ENCODE results near the gene OPN5. TPM values are rescaled to one million over a fixed set of nuclear protein-coding genes. Genes with fewer than 3 reads are reported as not detected.

Gene OPN5
- total RNA-seq, 2 donors from 2014 or later = not detected

DNA sequence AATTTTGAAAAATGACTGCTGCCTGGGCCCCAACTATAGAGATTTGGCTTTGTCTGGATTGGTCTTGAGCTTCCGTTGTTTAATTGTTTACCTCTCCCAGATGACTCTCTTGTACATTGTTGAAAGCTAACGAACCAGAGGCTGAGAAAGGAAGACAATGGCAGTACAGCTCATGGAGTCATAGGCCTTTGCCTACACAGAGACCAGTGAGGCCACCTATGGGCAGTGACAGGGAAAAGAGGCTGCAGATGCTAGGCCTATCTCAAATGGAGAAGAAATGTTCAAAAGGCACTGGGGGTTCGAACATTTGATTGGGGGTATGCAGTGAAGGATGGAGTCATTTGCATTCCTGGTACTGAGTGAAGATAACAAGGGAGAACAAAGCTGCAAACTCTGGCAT lies 29.1 kb downstream of the OPN5 start:
- no peak for ATAC-seq

DNA sequence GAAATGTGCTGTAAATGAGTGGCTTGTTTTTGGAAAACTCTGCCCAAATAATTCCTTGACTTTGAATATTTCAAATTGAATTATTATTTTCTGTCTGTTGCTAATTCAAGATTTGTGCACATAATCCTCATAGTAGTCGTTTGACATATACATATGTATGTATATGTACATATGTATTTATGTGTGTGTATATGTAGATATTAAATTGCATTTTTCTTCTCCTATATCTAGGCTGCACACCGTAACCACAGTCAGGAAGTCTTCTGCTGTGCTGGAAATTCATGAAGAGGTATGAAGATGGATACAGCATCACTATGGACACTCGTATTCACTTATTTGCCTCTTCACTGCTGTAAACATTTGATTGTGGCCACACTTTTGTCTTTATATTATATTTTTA lies 29.6 kb downstream of the OPN5 start:
- no peak overlapping the region for H3K27ac Mint-ChIP-seq
- DNase-seq (ENCODE audit: low spot score) = no peak
- peaks cover 2 to 44% of the 10 kb centered on the region in 2 donors for H3K27me3 Mint-ChIP-seq
- no peak overlapping the region for H3K4me3 Mint-ChIP-seq
- H3K9me3 Mint-ChIP-seq = peaks cover 5% of the 10 kb centered on the region
- no peak for ATAC-seq
- no peaks in the 10 kb centered on the region for H3K4me1 Mint-ChIP-seq (ENCODE audit: low read depth in 2 of 2)
- no peaks in the 10 kb centered on the region for H3K36me3 Mint-ChIP-seq

More for the DNA sequence above, 29.1 kb downstream of the OPN5 start:
- no peak for DNase-seq (ENCODE audit: low spot score)
- Mint-ChIP-seq H3K27me3 (peaks cover 2 to 44% of the 10 kb centered on the region in 2 donors), H3K9me3 (peaks cover 5% of the 10 kb centered on the region), H3K36me3 (no peaks in the 10 kb centered on the region), H3K27ac (no peak overlapping the region), H3K4me1 (ENCODE audit: low read depth in 2 of 2) (no peaks in the 10 kb centered on the region), H3K4me3 (no peak overlapping the region)

GRCh38 chr6:47817749-47818148 lies 35.9 kb downstream of the OPN5 start:
- no peak for DNase-seq (ENCODE audit: low spot score)
- Mint-ChIP-seq H3K9me3 (peaks cover 3% of the 10 kb centered on the region), H3K36me3 (peaks cover 5% of the 10 kb centered on the region), H3K27ac (no peak overlapping the region), H3K27me3 (peaks cover 9 to 44% of the 10 kb centered on the region in 2 donors), H3K4me1 (ENCODE audit: low read depth in 2 of 2) (no peaks in the 10 kb centered on the region), H3K4me3 (no peak overlapping the region)
- ATAC-seq = no peak

DNA sequence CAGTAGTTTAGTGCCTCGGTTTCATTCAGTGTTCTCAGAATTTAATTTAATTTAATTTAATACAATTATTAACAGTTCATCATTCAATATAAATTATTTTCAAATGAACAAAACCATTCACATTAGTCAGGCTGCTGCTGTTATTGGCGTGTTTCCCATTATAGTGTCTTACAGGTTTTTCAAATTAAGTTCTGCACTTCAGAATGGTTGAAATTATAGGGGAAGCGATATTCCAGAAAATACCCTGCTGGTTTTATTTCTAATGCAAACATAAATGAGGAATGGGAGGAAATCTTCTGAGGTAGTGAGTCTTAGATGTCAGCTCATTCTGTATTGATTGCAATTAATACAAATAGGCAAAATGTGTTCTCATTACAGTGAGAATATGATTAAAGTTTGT lies 37.6 kb downstream of the OPN5 start:
- Mint-ChIP-seq H3K27ac (no peak overlapping the region), H3K27me3 (peaks cover 9 to 27% of the 10 kb centered on the region in 2 donors)
- ATAC-seq = no peak

DNA sequence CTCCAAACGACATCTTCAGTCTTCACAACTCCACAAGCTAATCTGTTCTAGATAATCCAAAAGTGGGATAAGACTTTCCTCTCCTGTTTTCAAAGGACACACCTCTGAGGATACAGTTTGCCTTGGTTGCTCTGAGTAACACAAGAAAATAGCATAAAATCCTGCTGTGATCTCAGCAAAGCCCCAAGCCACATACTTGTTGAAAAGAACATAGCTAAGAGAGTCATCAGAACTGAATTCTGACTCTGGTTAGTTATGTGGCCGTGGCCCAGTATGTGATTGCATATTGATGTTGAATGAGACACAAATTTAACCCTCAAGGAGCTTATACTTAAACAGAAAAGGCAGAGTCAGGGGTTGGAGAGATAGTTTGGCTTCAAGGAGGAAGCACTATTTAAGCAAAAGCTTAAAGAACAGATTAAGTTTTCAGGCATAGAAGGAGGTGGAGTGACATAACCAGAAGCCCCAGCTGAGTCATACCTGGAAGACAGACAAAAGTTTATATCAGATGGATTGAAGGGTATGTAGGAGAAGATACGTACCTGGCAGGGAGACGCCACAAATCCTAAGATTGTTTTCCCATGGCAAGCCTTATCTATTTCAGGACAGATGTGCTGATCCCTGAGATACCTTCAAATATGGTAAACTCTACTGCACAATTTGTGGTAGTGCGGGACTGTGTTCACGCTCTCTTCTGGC lies 41.2 kb downstream of the OPN5 start:
- ATAC-seq (no peak), DNase-seq (ENCODE audit: low spot score) (no peak)
- no peaks in the 10 kb centered on the region for H3K4me1 Mint-ChIP-seq (ENCODE audit: low read depth in 2 of 2)
- peaks cover 6 to 20% of the 10 kb centered on the region in 2 donors for H3K27me3 Mint-ChIP-seq
- no peak overlapping the region for H3K4me3 Mint-ChIP-seq
- H3K36me3 Mint-ChIP-seq = peaks cover 5% of the 10 kb centered on the region
- peaks cover 3% of the 10 kb centered on the region for H3K9me3 Mint-ChIP-seq
- no peak overlapping the region for H3K27ac Mint-ChIP-seq

More for the DNA sequence above, 37.6 kb downstream of the OPN5 start:
- Mint-ChIP-seq H3K36me3 (peaks cover 5% of the 10 kb centered on the region), H3K4me1 (ENCODE audit: low read depth in 2 of 2) (no peaks in the 10 kb centered on the region), H3K9me3 (no peaks in the 10 kb centered on the region), H3K4me3 (no peak overlapping the region)
- no peak for DNase-seq (ENCODE audit: low spot score)

DNA sequence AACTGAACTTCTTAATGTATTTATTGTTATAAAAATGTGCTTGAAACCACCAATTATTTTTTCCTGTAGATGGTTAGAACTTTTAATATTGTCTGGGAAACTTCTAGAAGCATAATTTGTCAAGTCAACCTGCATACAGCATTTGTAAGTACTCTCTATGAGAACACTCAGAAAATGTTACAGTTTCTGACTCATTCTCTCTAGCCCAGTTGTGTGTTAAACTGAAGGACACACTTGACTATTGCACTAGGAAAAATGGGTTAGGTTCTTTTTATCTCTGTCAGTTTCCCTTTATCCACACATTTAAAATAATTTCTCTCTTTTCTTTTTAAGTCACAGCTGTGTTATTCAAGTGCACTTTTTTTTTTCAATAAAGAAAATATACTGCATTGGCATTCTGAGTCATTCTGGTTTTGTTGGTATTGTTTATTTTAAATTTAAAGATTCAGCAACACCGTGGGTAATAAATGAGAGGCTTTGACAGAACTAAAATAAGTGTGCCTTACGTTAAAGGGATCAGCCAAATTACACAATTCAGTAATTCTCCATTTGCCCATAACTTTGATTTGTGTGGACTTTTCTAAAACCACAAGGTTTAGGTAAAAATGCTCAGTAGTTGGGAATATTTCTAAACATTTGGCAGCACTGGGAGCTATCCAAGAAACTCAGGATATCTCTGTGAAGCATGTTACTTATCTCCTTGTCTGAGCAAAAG lies 50.7 kb downstream of the OPN5 start:
- peaks cover 3% of the 10 kb centered on the region for H3K9me3 Mint-ChIP-seq

GRCh38 chr6:47834196-47834595 lies 52.4 kb downstream of the OPN5 start:
- DNase-seq (ENCODE audit: low spot score) = no peak
- H3K9me3 Mint-ChIP-seq = peaks cover 3% of the 10 kb centered on the region
- no peak overlapping the region for H3K4me3 Mint-ChIP-seq
- no peak overlapping the region for H3K27ac Mint-ChIP-seq
- H3K36me3 Mint-ChIP-seq = no peaks in the 10 kb centered on the region
- H3K27me3 Mint-ChIP-seq = peaks cover 0 to 4% of the 10 kb centered on the region in 2 donors
- no peaks in the 10 kb centered on the region for H3K4me1 Mint-ChIP-seq (ENCODE audit: low read depth in 2 of 2)
- no peak for ATAC-seq

More for the DNA sequence above, 50.7 kb downstream of the OPN5 start:
- Mint-ChIP-seq H3K4me3 (no peak overlapping the region), H3K27me3 (no peaks in the 10 kb centered on the region), H3K4me1 (ENCODE audit: low read depth in 2 of 2) (no peaks in the 10 kb centered on the region), H3K27ac (no peak overlapping the region), H3K36me3 (no peaks in the 10 kb centered on the region)
- no peak for DNase-seq (ENCODE audit: low spot score)
- no peak for ATAC-seq

GRCh38 chr6:47836046-47836445 lies 54.2 kb downstream of the OPN5 start:
- H3K27me3 Mint-ChIP-seq = peaks cover 0 to 4% of the 10 kb centered on the region in 2 donors
- no peaks in the 10 kb centered on the region for H3K36me3 Mint-ChIP-seq
- no peak overlapping the region for H3K27ac Mint-ChIP-seq
- H3K4me1 Mint-ChIP-seq (ENCODE audit: low read depth in 2 of 2) = no peaks in the 10 kb centered on the region
- no peak overlapping the region for H3K4me3 Mint-ChIP-seq
- DNase-seq (ENCODE audit: low spot score) (no peak), ATAC-seq (no peak)
- H3K9me3 Mint-ChIP-seq = no peaks in the 10 kb centered on the region

DNA sequence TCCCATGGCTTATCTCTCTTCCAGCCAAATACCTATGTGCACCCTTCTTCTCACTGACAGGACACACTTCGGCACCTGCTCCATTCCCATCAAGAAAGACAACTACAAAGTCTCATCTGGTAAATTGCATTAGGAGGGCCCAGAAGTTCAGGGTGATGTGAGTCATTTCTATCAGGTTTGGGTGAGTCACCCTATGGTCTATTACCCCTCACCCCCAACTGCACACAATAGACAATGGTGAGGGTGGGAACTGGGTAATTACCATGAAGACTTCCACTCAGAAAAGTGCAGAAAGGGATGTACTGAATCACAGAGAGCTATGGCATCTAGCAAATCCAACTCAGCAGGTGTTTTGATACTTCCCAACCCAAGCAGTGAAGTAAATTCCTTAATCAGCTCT lies 54.8 kb downstream of the OPN5 start:
- H3K9me3 Mint-ChIP-seq = no peaks in the 10 kb centered on the region
- DNase-seq (ENCODE audit: low spot score) = no peak
- no peaks in the 10 kb centered on the region for H3K36me3 Mint-ChIP-seq
- no peak overlapping the region for H3K27ac Mint-ChIP-seq
- ATAC-seq = no peak
- H3K27me3 Mint-ChIP-seq = peaks cover 0 to 4% of the 10 kb centered on the region in 2 donors
- no peaks in the 10 kb centered on the region for H3K4me1 Mint-ChIP-seq (ENCODE audit: low read depth in 2 of 2)
- H3K4me3 Mint-ChIP-seq = no peak overlapping the region

DNA sequence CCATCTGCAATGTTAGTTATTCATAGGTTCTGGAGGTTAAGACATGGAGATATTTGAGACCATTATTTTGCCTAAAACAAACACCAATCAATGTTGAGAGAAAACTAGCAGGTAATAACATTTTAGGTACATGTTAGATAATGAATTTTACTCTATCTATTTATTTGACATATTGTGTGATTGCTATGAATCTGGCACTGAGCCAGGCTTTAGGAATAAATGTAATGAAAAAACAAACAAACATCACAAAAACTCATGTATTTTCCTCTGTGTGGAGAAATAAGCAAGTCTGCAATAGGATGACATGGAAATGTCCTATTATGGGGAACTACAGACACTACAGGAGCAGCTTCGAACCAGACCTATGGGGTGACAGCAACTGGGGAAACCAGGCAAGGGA lies 57.8 kb downstream of the OPN5 start:
- Mint-ChIP-seq H3K9me3 (no peaks in the 10 kb centered on the region), H3K4me3 (no peak overlapping the region), H3K27me3 (peaks cover 0 to 4% of the 10 kb centered on the region in 2 donors)

DNA sequence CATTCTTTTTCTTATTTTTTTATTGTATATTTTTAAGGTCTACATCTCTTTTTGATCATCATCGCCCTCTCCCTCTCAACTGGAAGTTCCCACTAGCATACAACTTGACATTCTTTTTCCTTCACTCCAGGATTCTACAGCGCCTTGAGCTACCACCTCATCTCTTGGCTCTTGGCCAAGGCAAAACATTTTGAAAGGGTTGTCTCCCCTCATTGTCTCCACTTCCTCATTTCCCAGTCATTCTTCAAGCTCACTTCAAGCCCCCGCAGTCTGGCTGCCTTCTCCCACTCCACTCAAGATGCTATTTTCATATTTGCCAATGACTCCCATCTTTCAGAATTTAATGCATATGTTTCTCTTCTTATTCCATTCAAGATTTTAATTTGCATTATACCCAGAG lies 63.0 kb downstream of the OPN5 start:
- H3K4me3 Mint-ChIP-seq = no peak overlapping the region
- H3K27me3 Mint-ChIP-seq = peaks cover 0 to 5% of the 10 kb centered on the region in 2 donors
- H3K4me1 Mint-ChIP-seq (ENCODE audit: low read depth in 2 of 2) = no peaks in the 10 kb centered on the region
- H3K27ac Mint-ChIP-seq = no peak overlapping the region
- H3K9me3 Mint-ChIP-seq = no peaks in the 10 kb centered on the region
- no peak for ATAC-seq
- no peak for DNase-seq (ENCODE audit: low spot score)
- H3K36me3 Mint-ChIP-seq = no peaks in the 10 kb centered on the region

More for the DNA sequence above, 57.8 kb downstream of the OPN5 start:
- H3K27ac Mint-ChIP-seq = no peak overlapping the region
- H3K36me3 Mint-ChIP-seq = no peaks in the 10 kb centered on the region
- DNase-seq (ENCODE audit: low spot score) = no peak
- no peaks in the 10 kb centered on the region for H3K4me1 Mint-ChIP-seq (ENCODE audit: low read depth in 2 of 2)
- ATAC-seq = no peak

- ATAC-seq = no peak
- H3K9me3 Mint-ChIP-seq = no peaks in the 10 kb centered on the region
- no peaks in the 10 kb centered on the region for H3K4me1 Mint-ChIP-seq (ENCODE audit: low read depth in 2 of 2)
Observed at GRCh38 chr6:47846752-47847151, 64.9 kb downstream of the OPN5 start.

DNA sequence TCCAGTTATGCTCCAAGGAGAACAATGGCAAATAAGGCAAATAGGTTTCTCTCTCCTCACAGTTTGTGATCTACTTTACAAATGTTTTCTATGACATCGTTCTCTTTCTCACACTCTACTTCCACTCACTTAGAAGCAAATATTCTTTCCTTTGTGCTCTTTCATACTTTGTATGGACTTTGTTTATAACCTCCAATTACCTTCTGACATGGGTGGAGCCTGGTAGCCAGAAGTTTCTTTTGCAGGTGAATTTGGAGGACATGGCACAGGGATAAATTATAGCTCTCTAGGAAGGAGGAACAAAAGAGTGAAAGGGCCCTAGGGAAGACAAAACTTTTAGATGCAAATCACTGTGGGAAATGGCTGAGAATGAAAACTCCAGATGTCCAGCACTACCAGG lies 69.3 kb downstream of the OPN5 start:
- H3K27ac Mint-ChIP-seq = no peak overlapping the region
- DNase-seq (ENCODE audit: low spot score) (no peak), ATAC-seq (no peak)

More at GRCh38 chr6:47846752-47847151, 64.9 kb downstream of the OPN5 start:
- Mint-ChIP-seq H3K4me3 (no peak overlapping the region), H3K27ac (no peak overlapping the region), H3K27me3 (peaks cover 0 to 5% of the 10 kb centered on the region in 2 donors), H3K36me3 (no peaks in the 10 kb centered on the region)
- DNase-seq (ENCODE audit: low spot score) = no peak

GRCh38 chr6:47852727-47853126 lies 70.9 kb downstream of the OPN5 start:
- Mint-ChIP-seq H3K4me1 (ENCODE audit: low read depth in 2 of 2) (no peaks in the 10 kb centered on the region), H3K9me3 (no peaks in the 10 kb centered on the region), H3K27ac (no peak overlapping the region), H3K27me3 (peaks cover 0 to 7% of the 10 kb centered on the region in 2 donors), H3K4me3 (no peak overlapping the region), H3K36me3 (no peaks in the 10 kb centered on the region)
- DNase-seq (ENCODE audit: low spot score) (no peak), ATAC-seq (no peak)

More for the DNA sequence above, 69.3 kb downstream of the OPN5 start:
- H3K27me3 Mint-ChIP-seq = peaks cover 0 to 13% of the 10 kb centered on the region in 2 donors
- no peaks in the 10 kb centered on the region for H3K36me3 Mint-ChIP-seq
- H3K4me3 Mint-ChIP-seq = no peak overlapping the region
- no peaks in the 10 kb centered on the region for H3K4me1 Mint-ChIP-seq (ENCODE audit: low read depth in 2 of 2)
- H3K9me3 Mint-ChIP-seq = no peaks in the 10 kb centered on the region
